AG08396 (cell line): ENCODE measurements around the gene FUNDC1.
"Not testable (repeated sequence)": the region's sequence is repeated elsewhere in the genome, so short reads cannot be mapped to it uniquely, and the experiment has no call there.

ENCODE experiments used
- DNase-seq: peaks from one replicate; pipeline ENCODE4 v3.0.0; 2012; ENCODE audit warnings: low spot score, mixed read lengths

The FUNDC1 gene

GRCh38 chrX:44542567-44543325 is at the start of gene FUNDC1:
Gene FUNDC1, minus strand, starts transcription at chrX:44542859. Its CDS starts 27 bp downstream, at chrX:44542832.
- peak; percentile 92 for DNase-seq

GRCh38 chrX:44585866-44586265 is 43.2 kb upstream of the FUNDC1 start:
- DNase-seq, result no peak

GRCh38 chrX:44580466-44580865 is 37.8 kb upstream of the FUNDC1 start:
- DNase-seq, result no peak

- DNase-seq, result no peak
These were observed 29.8 kb upstream of the FUNDC1 start for GRCh38 chrX:44572340-44572938.

- DNase-seq, result no peak
These were observed 27.9 kb upstream of the FUNDC1 start for GRCh38 chrX:44570522-44570921.

- no peak for DNase-seq
These were observed 26.5 kb upstream of the FUNDC1 start for GRCh38 chrX:44569122-44569521.

- DNase-seq, result no peak
These were observed 25.5 kb upstream of the FUNDC1 start for GRCh38 chrX:44568196-44568595.

GRCh38 chrX:44561896-44562295 is 19.2 kb upstream of the FUNDC1 start:
- not testable (repeated sequence) for DNase-seq

GRCh38 chrX:44550563-44550962 is 7.9 kb upstream of the FUNDC1 start:
- DNase-seq, result no peak

GRCh38 chrX:44545454-44545853 is 2.8 kb upstream of the FUNDC1 start:
- not testable (repeated sequence) for DNase-seq

GRCh38 chrX:44544036-44544435 is 1.4 kb upstream of the FUNDC1 start:
- no peak for DNase-seq

- no peak for DNase-seq
These were observed 6.5 kb downstream of the FUNDC1 start for GRCh38 chrX:44536198-44536597.

GRCh38 chrX:44529310-44529709 is 13.3 kb downstream of the FUNDC1 start:
- DNase-seq, result no peak

- DNase-seq, result no peak
These were observed 28.4 kb downstream of the FUNDC1 start for GRCh38 chrX:44514272-44514671.

GRCh38 chrX:44507292-44507691 is 35.4 kb downstream of the FUNDC1 start:
- no peak for DNase-seq

- DNase-seq, result no peak
These were observed 36.0 kb downstream of the FUNDC1 start for GRCh38 chrX:44506678-44507077.

GRCh38 chrX:44503560-44503959 is 39.1 kb downstream of the FUNDC1 start:
- no peak for DNase-seq

GRCh38 chrX:44495091-44495490 is 47.6 kb downstream of the FUNDC1 start:
- no peak for DNase-seq

- no peak for DNase-seq
These were observed 48.3 kb downstream of the FUNDC1 start for GRCh38 chrX:44494357-44494756.

GRCh38 chrX:44489515-44489914 is 53.1 kb downstream of the FUNDC1 start:
- no peak for DNase-seq

- DNase-seq, result no peak
These were observed 58.0 kb downstream of the FUNDC1 start for GRCh38 chrX:44484607-44485146.

GRCh38 chrX:44483965-44484606 is 58.6 kb downstream of the FUNDC1 start:
- DNase-seq, result no peak

GRCh38 chrX:44482575-44482974 is 60.1 kb downstream of the FUNDC1 start:
- DNase-seq, result no peak
